ENCODE measurements around the gene FSTL3.

FSTL3 gene

DNA sequence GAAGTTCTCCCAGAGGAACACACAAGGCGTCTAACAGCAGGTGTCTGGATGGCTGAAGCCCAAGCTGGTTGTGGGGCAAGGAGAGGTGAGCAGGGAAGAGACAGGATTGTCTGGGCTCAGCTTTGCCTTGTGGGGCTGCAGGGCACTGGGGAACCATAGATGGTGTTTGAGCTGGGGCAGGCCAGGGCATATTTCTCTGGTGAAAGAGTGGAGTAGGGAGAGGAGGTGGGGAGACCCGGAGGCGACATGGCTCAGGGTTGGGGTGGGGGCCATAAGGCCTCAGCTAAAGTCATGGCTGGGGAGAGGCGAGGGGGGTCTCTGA is 27.1 kb downstream of the FSTL3 start:
- Histone ChIP-seq H3K27ac (ENCODE audit: poor library complexity, severe bottlenecking) (no peak overlapping the region), H3K4me1 (ENCODE audit: insufficient read depth, poor library complexity, severe bottlenecking) (no peaks in the 10 kb centered on the region), H3K27me3 (ENCODE audit: insufficient read depth, poor library complexity, severe bottlenecking) (peaks cover 11% of the 10 kb centered on the region), H3K4me3 (ENCODE audit: severe bottlenecking) (peak overlapping the region; percentile 1), H3K36me3 (ENCODE audit: low read depth) (no peaks in the 10 kb centered on the region), H3K9me3 (ENCODE audit: severe bottlenecking) (peaks cover 4% of the 10 kb centered on the region)
- DNase-seq (ENCODE audit: low spot score) (no peak), ATAC-seq (ENCODE audit: low read depth) (0 out of 3 replicates have a peak, but pooled peaks have one; percentile 14)
- TF ChIP-seq, protein P1, sequence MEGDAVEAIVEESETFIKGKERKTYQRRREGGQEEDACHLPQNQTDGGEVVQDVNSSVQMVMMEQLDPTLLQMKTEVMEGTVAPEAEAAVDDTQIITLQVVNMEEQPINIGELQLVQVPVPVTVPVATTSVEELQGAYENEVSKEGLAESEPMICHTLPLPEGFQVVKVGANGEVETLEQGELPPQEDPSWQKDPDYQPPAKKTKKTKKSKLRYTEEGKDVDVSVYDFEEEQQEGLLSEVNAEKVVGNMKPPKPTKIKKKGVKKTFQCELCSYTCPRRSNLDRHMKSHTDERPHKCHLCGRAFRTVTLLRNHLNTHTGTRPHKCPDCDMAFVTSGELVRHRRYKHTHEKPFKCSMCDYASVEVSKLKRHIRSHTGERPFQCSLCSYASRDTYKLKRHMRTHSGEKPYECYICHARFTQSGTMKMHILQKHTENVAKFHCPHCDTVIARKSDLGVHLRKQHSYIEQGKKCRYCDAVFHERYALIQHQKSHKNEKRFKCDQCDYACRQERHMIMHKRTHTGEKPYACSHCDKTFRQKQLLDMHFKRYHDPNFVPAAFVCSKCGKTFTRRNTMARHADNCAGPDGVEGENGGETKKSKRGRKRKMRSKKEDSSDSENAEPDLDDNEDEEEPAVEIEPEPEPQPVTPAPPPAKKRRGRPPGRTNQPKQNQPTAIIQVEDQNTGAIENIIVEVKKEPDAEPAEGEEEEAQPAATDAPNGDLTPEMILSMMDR (IDR thresholded peaks at IDR 0.05; ENCODE audit: poor library complexity, severe bottlenecking): no peak

DNA sequence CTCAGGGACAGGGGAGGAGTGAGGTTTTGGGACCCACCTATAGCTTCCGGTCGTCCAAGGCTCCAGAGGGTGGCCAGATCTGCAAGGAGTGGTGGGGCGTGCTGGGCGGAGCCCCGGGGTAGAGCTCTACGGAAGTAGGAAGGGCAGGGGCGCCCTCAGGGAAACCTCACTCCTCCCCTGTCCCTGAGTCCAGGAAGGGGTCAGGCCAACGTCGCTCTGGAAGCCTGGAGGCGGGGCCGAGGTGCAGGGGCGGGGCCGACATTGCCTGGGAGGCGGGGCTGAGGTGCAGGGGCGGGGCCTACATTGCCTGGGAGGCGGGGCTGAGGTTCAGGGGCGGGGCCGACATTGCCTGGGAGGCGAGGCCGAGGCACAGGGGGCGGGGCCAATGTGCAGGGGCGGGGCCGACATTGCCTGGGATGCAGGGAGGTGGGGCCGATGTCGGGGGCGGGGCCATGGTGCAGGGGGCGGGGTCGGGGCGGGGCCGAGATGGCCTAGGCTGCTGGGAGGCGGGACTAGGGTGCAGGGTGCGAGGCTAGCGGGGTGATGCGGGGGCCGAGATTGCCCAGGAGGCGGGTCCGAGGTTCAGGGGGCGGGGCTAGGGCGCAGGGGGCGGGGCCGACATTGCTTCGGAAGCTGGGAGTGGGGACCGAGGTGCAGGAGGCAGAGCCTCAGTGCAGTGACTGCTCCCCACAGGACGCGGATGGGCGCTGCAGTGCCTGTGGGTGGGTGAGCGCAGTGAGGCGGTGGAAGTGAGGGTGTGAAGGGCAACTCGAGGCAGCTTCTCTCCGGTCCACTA is 27.7 kb downstream of the FSTL3 start:
- DNase-seq (ENCODE audit: low spot score) (no peak), ATAC-seq (ENCODE audit: low read depth) (peak; percentile 66)
- H3K4me1 ChIP-seq (ENCODE audit: insufficient read depth, poor library complexity, severe bottlenecking): no peaks in the 10 kb centered on the region
- peak overlapping the region; percentile 1 for H3K4me3 ChIP-seq (ENCODE audit: severe bottlenecking)
- H3K27me3 ChIP-seq (ENCODE audit: insufficient read depth, poor library complexity, severe bottlenecking): peaks cover 13% of the 10 kb centered on the region
- peaks cover 4% of the 10 kb centered on the region for H3K9me3 ChIP-seq (ENCODE audit: severe bottlenecking)
- H3K36me3 ChIP-seq (ENCODE audit: low read depth): no peaks in the 10 kb centered on the region
- H3K27ac ChIP-seq (ENCODE audit: poor library complexity, severe bottlenecking): no peak overlapping the region
- TF ChIP-seq, protein P1 (IDR thresholded peaks at IDR 0.05; ENCODE audit: poor library complexity, severe bottlenecking): no peak

DNA sequence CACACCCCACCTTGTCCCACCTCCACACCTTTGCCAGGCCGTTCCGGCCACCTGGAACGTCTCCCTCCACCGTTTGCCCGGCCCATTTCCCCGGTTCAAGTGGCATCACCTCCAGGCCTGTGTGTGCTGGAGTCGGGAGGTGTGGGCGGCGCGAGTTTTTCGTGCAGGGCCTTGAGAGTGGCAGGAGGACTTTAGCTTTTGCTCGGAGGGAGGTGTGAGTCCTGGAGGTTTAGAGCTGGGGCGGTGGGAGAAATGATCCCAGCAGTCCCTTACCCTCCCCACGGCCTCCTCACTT is 28.2 kb downstream of the FSTL3 start:
- TF ChIP-seq, protein P1 (IDR thresholded peaks at IDR 0.05; ENCODE audit: poor library complexity, severe bottlenecking): no peak
- peaks cover 15% of the 10 kb centered on the region for H3K27me3 ChIP-seq (ENCODE audit: insufficient read depth, poor library complexity, severe bottlenecking)
- DNase-seq (ENCODE audit: low spot score) (no peak), ATAC-seq (ENCODE audit: low read depth) (no peak)
- H3K4me3 ChIP-seq (ENCODE audit: severe bottlenecking): no peak overlapping the region
- no peak overlapping the region for H3K27ac ChIP-seq (ENCODE audit: poor library complexity, severe bottlenecking)
- H3K36me3 ChIP-seq (ENCODE audit: low read depth): no peaks in the 10 kb centered on the region
- no peaks in the 10 kb centered on the region for H3K4me1 ChIP-seq (ENCODE audit: insufficient read depth, poor library complexity, severe bottlenecking)
- peaks cover 4% of the 10 kb centered on the region for H3K9me3 ChIP-seq (ENCODE audit: severe bottlenecking)

DNA sequence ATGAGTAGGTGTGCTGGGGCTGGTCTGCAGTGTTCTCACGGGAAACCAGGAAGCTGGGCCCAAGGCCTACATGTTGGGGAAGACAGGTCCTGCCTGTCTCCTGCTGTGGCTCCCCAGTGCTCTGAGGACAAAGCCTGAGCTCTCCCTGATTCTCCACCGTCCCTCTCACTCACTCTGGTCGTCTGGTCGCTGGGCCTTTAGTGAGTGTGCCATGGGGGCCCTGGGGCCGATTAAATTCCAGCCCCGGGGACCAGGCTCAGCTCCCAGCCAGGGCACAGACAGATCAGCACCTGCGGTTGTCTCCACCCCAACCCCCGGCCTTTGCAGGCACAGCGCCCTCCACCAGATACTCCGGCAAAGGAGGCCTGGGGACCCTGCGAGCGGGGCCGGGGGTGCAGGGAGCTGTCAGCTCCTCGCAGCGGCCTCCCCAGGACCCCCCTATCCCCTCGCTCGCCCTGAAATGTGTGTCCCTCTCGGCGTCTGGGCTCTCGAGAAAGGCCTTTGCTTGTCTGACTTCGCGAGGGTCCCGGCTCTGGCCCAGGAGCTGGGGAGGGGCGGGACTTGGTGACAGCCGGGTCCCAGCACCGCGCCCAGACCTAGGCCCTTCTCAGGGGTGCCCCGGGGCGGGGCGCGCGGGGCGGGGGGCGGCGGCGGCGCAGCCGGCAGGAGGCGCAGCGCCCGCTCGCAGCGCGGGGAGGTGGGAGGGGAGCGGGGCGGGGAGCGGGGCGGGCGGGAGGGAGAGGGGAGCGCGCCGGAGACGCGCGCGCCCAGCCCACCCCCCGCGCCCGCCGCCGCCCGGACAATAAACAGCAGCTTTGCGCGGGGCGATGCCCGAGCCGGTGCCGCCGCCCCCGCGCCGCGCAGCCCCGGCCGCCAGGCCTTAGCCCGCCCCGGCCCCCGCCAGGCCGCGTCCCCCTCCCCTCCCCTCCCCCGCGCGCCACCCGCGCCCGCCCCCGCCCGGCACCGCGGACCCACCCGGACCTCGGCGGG is 32.3 kb downstream of the FSTL3 start, which contains the start of gene PALM:
Gene PALM, plus strand, starts transcription at position 782 of the 990 bp plus-strand sequence. CDS start 212 bp downstream, outside the sequence.
- Histone ChIP-seq H3K27me3 (ENCODE audit: insufficient read depth, poor library complexity, severe bottlenecking) (peaks cover 34% of the 10 kb centered on the region), H3K27ac (ENCODE audit: poor library complexity, severe bottlenecking) (no peak within 1 kb of the TSS), H3K4me1 (ENCODE audit: insufficient read depth, poor library complexity, severe bottlenecking) (no peaks in the 10 kb centered on the region), H3K36me3 (ENCODE audit: low read depth) (no peaks in the 10 kb centered on the region), H3K4me3 (ENCODE audit: severe bottlenecking) (peak within 1 kb of the TSS; percentile 22), H3K9me3 (ENCODE audit: severe bottlenecking) (peaks cover 4% of the 10 kb centered on the region)
- ATAC-seq (ENCODE audit: low read depth): no peak
- TF ChIP-seq, protein P1 (IDR thresholded peaks at IDR 0.05; ENCODE audit: poor library complexity, severe bottlenecking): peak; percentile 8
- no peak for DNase-seq (ENCODE audit: low spot score)
